DND-41 (cell line): Measurements from ENCODE around the gene THSD4.

Experiments
- EZH2 ChIP-seq: IDR thresholded peaks from 3 replicates; pipeline ENCODE4 v1.6.1; 2012; ENCODE audit warnings: borderline replicate concordance, low read depth, mild to moderate bottlenecking, moderate library complexity, low read length, inconsistent platforms; ENCODE audit not compliant: severe bottlenecking
- TF ChIP-seq, protein P1 (sequence below): IDR thresholded peaks from 2 replicates; pipeline ENCODE4 v1.5.1; 2012; ENCODE audit warnings: borderline replicate concordance, low read length, moderate library complexity, mild to moderate bottlenecking; ENCODE audit not compliant: poor library complexity, severe bottlenecking; ENCODE audit errors: extremely low read depth

DNA sequence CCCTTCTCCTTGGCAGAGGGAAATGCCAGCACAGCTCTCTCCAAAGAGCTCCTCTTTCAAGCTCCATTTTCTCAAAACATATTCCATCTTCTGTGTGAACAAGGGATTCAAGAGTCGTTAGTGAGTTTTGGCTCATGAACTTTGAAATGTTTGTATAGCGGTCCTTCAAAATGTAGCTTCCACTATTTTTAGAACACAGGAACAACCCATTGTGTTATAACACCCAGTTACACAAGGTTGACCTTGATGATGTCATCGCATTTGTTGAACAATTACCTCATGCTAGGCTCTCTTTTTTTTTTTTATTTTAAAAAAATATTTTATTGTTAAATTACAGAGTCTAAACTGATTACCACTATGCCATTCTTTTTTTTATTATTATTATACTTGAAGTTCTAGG, 251.7 kb downstream of the THSD4 start:
- TF ChIP-seq, protein P1, sequence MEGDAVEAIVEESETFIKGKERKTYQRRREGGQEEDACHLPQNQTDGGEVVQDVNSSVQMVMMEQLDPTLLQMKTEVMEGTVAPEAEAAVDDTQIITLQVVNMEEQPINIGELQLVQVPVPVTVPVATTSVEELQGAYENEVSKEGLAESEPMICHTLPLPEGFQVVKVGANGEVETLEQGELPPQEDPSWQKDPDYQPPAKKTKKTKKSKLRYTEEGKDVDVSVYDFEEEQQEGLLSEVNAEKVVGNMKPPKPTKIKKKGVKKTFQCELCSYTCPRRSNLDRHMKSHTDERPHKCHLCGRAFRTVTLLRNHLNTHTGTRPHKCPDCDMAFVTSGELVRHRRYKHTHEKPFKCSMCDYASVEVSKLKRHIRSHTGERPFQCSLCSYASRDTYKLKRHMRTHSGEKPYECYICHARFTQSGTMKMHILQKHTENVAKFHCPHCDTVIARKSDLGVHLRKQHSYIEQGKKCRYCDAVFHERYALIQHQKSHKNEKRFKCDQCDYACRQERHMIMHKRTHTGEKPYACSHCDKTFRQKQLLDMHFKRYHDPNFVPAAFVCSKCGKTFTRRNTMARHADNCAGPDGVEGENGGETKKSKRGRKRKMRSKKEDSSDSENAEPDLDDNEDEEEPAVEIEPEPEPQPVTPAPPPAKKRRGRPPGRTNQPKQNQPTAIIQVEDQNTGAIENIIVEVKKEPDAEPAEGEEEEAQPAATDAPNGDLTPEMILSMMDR, result no peak
- no peak for TF ChIP-seq EZH2
